Activated naive CD8-positive, alpha-beta T cell treated with anti-CD3 and anti-CD28 coated beads, Interleukin-2, amount 10 ng/mL, durations not matched to agents 7 days and 5 days (primary cell): ENCODE results near the gene S100A16. TPM values are rescaled to one million over a fixed set of nuclear protein-coding genes. Genes with fewer than 3 reads are reported as not detected.
"Not testable (repeated sequence)": the region's sequence is repeated elsewhere in the genome, so short reads cannot be mapped to it uniquely, and the experiment has no call there.

ENCODE experiments used
- ATAC-seq: fragments of 150-1000 bp; cut with Tn5 transposase; one replicate; pipeline ENCODE4 v1.10.0; 2021; ENCODE audit warnings: low read depth, moderate library complexity
- POLR2A ChIA-PET: fragments of 350-600 bp; sonication (Branson Sonifier 250); formaldehyde crosslinking; loops from one replicate; lab custom pipeline; 2021; ENCODE audit warnings: antibody characterized with exemption; lab: Charles Lee
- DNase-seq: peaks from one replicate; pipeline ENCODE4 v3.0.0; 2021
- H3K27ac Mint-ChIP-seq: one replicate; pipeline ENCODE4 v1.8.0; 2022; ENCODE audit warnings: mild to moderate bottlenecking, mixed read lengths
- H3K27me3 Mint-ChIP-seq: one replicate; pipeline ENCODE4 v1.8.0; 2022; ENCODE audit warnings: mild to moderate bottlenecking, moderate library complexity, mixed read lengths
- H3K36me3 Mint-ChIP-seq: one replicate; pipeline ENCODE4 v1.8.0; 2021; ENCODE audit warnings: mild to moderate bottlenecking, mixed read lengths
- H3K4me1 Mint-ChIP-seq: one replicate; pipeline ENCODE4 v1.8.0; 2021; ENCODE audit warnings: mixed read lengths
- H3K4me3 Mint-ChIP-seq: one replicate; pipeline ENCODE4 v1.8.0; 2022; ENCODE audit warnings: mild to moderate bottlenecking, moderate library complexity, mixed read lengths
- H3K9me3 Mint-ChIP-seq: one replicate; pipeline ENCODE4 v1.8.0; 2021; ENCODE audit warnings: mixed read lengths
- total RNA-seq, 2 experiments: library from RNA; stranded (reverse); gene quantifications; one replicate each; pipeline ENCODE4 v1.2.3, GENCODE V29; 2021

S100A16 gene
- total RNA-seq, 2 experiments from 2014 or later = not detected

GRCh38 chr1:153648000-153648643 is 35.2 kb upstream of the S100A16 start:
- H3K9me3 Mint-ChIP-seq = no peaks in the 10 kb centered on the region
- POLR2A ChIA-PET = interaction anchor here (0.7 to 5.8 kb wide), 7 partner anchors 8 to 76 kb away, joined by 3 to 44 read pairs (median 4); partner anchors contain the start of gene CHTOP
- ATAC-seq = no peak
- peaks cover 33% of the 10 kb centered on the region for H3K36me3 Mint-ChIP-seq
- no peak overlapping the region for H3K27ac Mint-ChIP-seq
- H3K4me1 Mint-ChIP-seq = peaks cover 35% of the 10 kb centered on the region
- H3K27me3 Mint-ChIP-seq = no peaks in the 10 kb centered on the region
- no peak overlapping the region for H3K4me3 Mint-ChIP-seq
- DNase-seq = no peak

DNA sequence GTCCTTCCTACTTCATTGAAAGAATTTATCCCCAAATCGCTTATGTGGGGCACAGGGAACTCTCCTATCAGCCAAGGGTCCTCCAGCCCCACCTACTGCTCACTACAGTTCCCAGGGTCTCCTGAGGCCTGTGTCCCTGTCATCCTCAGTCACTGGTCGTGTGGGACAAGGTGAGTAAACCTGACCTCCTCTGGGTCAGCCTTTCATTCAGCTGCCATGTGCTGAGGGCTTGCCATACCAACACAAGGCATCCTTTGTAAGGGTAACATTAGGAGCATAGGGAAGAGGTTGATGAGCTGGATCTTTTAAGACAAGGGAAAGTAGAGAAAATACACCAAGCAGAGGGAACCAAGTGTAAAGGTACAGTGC is 34.4 kb upstream of the S100A16 start:
- peaks cover 39% of the 10 kb centered on the region for H3K36me3 Mint-ChIP-seq
- ATAC-seq = no peak
- no peak for DNase-seq
- no peaks in the 10 kb centered on the region for H3K27me3 Mint-ChIP-seq
- peak overlapping the region; percentile 31 for H3K27ac Mint-ChIP-seq
- POLR2A ChIA-PET = interaction anchor here (1.0 to 5.8 kb wide), 3 partner anchors 10 to 75 kb away, joined by 3 to 44 read pairs (median 4); partner anchors contain the start of gene CHTOP
- no peaks in the 10 kb centered on the region for H3K9me3 Mint-ChIP-seq
- no peak overlapping the region for H3K4me3 Mint-ChIP-seq
- H3K4me1 Mint-ChIP-seq = peaks cover 35% of the 10 kb centered on the region

GRCh38 chr1:153646672-153647345 is 33.9 kb upstream of the S100A16 start:
- Mint-ChIP-seq H3K27ac (peak overlapping the region; percentile 79), H3K27me3 (no peaks in the 10 kb centered on the region), H3K4me1 (peaks cover 35% of the 10 kb centered on the region), H3K4me3 (peak overlapping the region; percentile 43), H3K36me3 (peaks cover 42% of the 10 kb centered on the region), H3K9me3 (no peaks in the 10 kb centered on the region)
- POLR2A ChIA-PET = interaction anchor here (5.8 kb wide), 1 partner anchor 13 kb away, joined by 44 read pairs; the partner anchor contains the start of gene CHTOP
- ATAC-seq (no peak), DNase-seq (no peak)

DNA sequence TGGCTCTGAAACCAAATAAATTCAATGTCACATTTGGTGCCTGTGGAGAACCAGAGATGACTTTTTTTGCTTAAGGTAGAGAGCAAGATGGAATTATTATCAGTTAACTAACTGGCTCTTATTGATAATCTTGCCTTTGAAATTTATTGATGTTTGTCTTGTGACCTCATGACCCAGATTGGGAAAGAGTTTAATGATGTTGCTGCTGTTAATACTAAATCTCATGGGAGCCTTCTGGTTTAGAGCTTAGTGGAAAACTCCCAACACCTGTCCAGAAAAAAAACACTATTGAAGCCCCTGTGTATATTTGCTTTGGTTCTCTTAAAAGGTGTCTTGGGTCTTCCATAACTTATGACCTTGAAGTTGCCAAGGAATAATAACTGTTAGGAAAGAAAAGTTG is 30.9 kb upstream of the S100A16 start:
- no peak overlapping the region for H3K27ac Mint-ChIP-seq
- peaks cover 53% of the 10 kb centered on the region for H3K36me3 Mint-ChIP-seq
- no peaks in the 10 kb centered on the region for H3K9me3 Mint-ChIP-seq
- H3K4me3 Mint-ChIP-seq = no peak overlapping the region
- DNase-seq (no peak), ATAC-seq (no peak)
- POLR2A ChIA-PET = interaction anchor here (1.9 to 2.6 kb wide), 2 partner anchors 9 to 10 kb away, joined by 4 to 21 read pairs; partner anchors contain the start of gene CHTOP
- H3K27me3 Mint-ChIP-seq = no peaks in the 10 kb centered on the region
- peaks cover 26% of the 10 kb centered on the region for H3K4me1 Mint-ChIP-seq

GRCh38 chr1:153643100-153643499 is 30.2 kb upstream of the S100A16 start:
- Mint-ChIP-seq H3K9me3 (no peaks in the 10 kb centered on the region), H3K27me3 (no peaks in the 10 kb centered on the region), H3K4me1 (peaks cover 24% of the 10 kb centered on the region), H3K4me3 (no peak overlapping the region), H3K27ac (peak overlapping the region; percentile 34), H3K36me3 (peaks cover 53% of the 10 kb centered on the region)
- ATAC-seq (no peak), DNase-seq (no peak)
- POLR2A ChIA-PET = interaction anchor here (1.9 to 2.6 kb wide), 2 partner anchors 9 to 11 kb away, joined by 4 to 21 read pairs; partner anchors contain the start of gene CHTOP

DNA sequence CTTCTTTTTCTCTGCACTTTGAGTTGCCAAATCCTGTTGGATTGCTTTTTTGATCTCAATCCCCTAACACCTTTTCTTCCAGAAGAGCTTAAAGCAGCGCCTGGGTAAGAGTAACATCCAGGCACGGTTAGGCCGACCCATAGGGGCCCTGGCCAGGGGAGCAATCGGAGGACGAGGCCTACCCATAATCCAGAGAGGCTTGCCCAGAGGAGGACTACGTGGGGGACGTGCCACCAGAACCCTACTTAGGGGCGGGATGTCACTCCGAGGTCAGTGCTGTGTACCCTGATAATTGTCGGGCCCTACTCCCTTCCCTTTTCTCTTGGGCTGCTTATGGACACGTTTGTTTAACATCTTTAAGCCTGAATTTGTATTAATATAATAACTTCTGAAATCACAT is 29.2 kb upstream of the S100A16 start:
- Mint-ChIP-seq H3K27ac (no peak overlapping the region), H3K4me3 (no peak overlapping the region), H3K9me3 (no peaks in the 10 kb centered on the region), H3K4me1 (peaks cover 26% of the 10 kb centered on the region), H3K27me3 (no peaks in the 10 kb centered on the region), H3K36me3 (peaks cover 50% of the 10 kb centered on the region)
- no peak for ATAC-seq
- POLR2A ChIA-PET = no interaction called here
- DNase-seq = no peak

DNA sequence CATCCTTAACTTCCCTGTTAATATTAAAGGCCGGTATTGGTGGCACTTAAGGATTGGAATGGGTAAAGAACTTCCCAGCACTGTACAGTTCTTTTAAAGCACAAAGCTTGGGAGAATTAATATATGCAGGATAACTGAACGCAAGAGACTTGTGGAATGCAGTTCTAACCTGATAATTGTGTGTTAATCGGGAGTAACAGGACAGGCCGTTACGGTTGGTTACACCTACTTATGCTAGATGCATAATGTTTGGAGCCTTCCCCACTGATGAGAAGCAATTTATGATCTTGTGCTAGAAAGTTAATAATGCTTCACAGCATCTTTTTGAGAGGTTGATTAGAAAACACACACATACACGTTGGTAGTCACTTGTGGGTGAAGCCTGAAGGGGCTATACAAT is 27.9 kb upstream of the S100A16 start:
- ATAC-seq (no peak), DNase-seq (no peak)
- Mint-ChIP-seq H3K36me3 (peaks cover 47% of the 10 kb centered on the region), H3K9me3 (no peaks in the 10 kb centered on the region), H3K4me1 (peaks cover 24% of the 10 kb centered on the region), H3K4me3 (no peak overlapping the region), H3K27me3 (no peaks in the 10 kb centered on the region), H3K27ac (no peak overlapping the region)
- POLR2A ChIA-PET = interaction anchor here (0.5 to 2.0 kb wide), 3 partner anchors 8 to 35 kb away, joined by 3 to 7 read pairs (median 3); no protein-coding TSS in a partner anchor

DNA sequence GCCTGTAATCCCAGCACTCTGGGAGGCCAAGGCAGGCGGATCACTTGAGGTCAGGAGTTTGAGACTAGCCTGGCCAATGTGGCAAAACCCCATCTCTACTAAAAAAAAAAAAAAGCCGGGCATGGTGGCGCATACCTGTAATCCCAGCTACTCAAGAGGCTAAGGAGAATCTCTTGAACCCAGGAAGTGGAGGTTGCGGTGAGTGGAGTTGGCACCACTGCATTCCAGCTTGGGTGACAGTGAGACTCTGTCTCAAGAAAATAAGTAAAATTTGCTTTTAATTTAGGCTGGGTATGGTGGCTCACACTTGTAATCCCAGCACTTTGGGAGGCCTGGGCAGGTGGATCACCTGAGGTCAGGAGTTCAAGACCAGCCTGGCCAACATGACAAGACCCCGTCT is 27.3 kb upstream of the S100A16 start:
- H3K9me3 Mint-ChIP-seq, DNase-seq, ATAC-seq, H3K4me3 Mint-ChIP-seq, H3K27me3 Mint-ChIP-seq, H3K27ac Mint-ChIP-seq: not testable (repeated sequence)
- H3K4me1 Mint-ChIP-seq = peaks cover 22% of the 10 kb centered on the region
- POLR2A ChIA-PET = interaction anchor here (1.6 to 2.0 kb wide), 2 partner anchors 9 to 27 kb away, joined by 3 to 7 read pairs; no protein-coding TSS in a partner anchor
- H3K36me3 Mint-ChIP-seq = peaks cover 44% of the 10 kb centered on the region

- peaks cover 41% of the 10 kb centered on the region for H3K36me3 Mint-ChIP-seq
- H3K4me3 Mint-ChIP-seq = no peak overlapping the region
- peaks cover 18% of the 10 kb centered on the region for H3K4me1 Mint-ChIP-seq
- DNase-seq = no peak
- POLR2A ChIA-PET = interaction anchor here (2.0 kb wide), 1 partner anchor 10 kb away, joined by 7 read pairs; no protein-coding TSS in a partner anchor
- no peaks in the 10 kb centered on the region for H3K27me3 Mint-ChIP-seq
- H3K9me3 Mint-ChIP-seq = no peaks in the 10 kb centered on the region
- no peak overlapping the region for H3K27ac Mint-ChIP-seq
- ATAC-seq = no peak
These were observed 26.3 kb upstream of the S100A16 start for GRCh38 chr1:153639280-153639679.

DNA sequence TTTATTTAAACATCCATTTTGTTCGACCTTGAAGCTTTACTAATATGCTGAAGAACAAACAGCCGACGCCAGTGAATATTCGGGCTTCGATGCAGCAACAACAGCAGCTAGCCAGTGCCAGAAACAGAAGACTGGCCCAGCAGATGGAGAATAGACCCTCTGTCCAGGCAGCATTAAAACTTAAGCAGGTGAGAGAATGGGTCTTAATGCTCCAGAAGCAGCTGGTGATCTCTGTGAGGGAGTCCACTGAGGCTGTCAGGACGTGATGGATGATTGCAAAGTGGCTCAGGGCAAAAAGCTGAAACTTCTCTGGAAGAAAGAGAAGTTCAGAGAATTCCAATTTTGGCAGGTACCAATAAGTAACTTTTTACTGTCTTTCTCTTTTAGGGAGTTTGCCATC is 25.3 kb upstream of the S100A16 start:
- ATAC-seq (no peak), DNase-seq (no peak)
- POLR2A ChIA-PET = interaction anchor here (0.7 to 1.9 kb wide), 4 partner anchors 11 to 102 kb away, joined by 4 to 5 read pairs (median 5); partner anchors contain the start of genes INTS3, S100A6 and SNAPIN
- H3K27me3 Mint-ChIP-seq = no peaks in the 10 kb centered on the region
- H3K36me3 Mint-ChIP-seq = peaks cover 32% of the 10 kb centered on the region
- H3K27ac Mint-ChIP-seq = no peak overlapping the region
- peaks cover 18% of the 10 kb centered on the region for H3K4me1 Mint-ChIP-seq
- no peaks in the 10 kb centered on the region for H3K9me3 Mint-ChIP-seq
- H3K4me3 Mint-ChIP-seq = no peak overlapping the region

DNA sequence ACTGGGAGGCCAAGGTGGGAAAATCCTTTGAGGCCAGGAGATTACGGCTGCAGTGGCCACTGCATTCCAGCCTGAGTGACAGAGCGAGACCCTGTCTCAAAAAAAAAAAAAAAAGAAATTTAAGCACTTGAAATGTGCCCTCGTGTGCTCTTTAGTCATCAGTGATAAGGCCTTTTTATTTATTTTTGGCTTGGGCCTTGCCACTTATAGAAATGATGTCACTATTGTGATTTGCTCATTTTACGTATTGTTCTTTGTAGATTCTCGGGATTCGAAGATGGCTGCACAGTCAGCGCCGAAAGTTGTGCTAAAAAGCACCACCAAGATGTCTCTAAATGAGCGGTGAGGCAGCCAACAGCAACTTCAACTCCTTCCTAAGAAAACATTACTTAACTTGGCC is 23.4 kb upstream of the S100A16 start:
- Mint-ChIP-seq H3K36me3 (peaks cover 26% of the 10 kb centered on the region), H3K27ac (no peak overlapping the region), H3K27me3 (no peaks in the 10 kb centered on the region), H3K9me3 (no peaks in the 10 kb centered on the region), H3K4me1 (peaks cover 28% of the 10 kb centered on the region), H3K4me3 (no peak overlapping the region)
- DNase-seq = no peak
- ATAC-seq = no peak
- POLR2A ChIA-PET = interaction anchor here (1.0 kb wide), 1 partner anchor 22 kb away, joined by 3 read pairs; the partner anchor contains the start of gene SNAPIN

- Mint-ChIP-seq H3K36me3 (peaks cover 22% of the 10 kb centered on the region), H3K9me3 (no peaks in the 10 kb centered on the region), H3K27ac (peak overlapping the region; percentile 45), H3K4me3 (peak overlapping the region; percentile 92), H3K4me1 (peaks cover 26% of the 10 kb centered on the region), H3K27me3 (no peaks in the 10 kb centered on the region)
- POLR2A ChIA-PET = interaction anchor here (1.0 to 3.4 kb wide), 4 partner anchors 12 to 37 kb away, joined by 3 to 44 read pairs (median 21); partner anchors contain the start of genes ILF2 and SNAPIN
- ATAC-seq = no peak
- no peak for DNase-seq
These were observed 22.9 kb upstream of the S100A16 start for GRCh38 chr1:153635872-153636271.
